ENCODE measurements around the gene CHRNA3. TPM values are rescaled to one million over a fixed set of nuclear protein-coding genes. Genes with fewer than 3 reads are reported as not detected.

CHRNA3 gene
- total RNA-seq, 1 donor from 2014 or later: 1.6 TPM

DNA sequence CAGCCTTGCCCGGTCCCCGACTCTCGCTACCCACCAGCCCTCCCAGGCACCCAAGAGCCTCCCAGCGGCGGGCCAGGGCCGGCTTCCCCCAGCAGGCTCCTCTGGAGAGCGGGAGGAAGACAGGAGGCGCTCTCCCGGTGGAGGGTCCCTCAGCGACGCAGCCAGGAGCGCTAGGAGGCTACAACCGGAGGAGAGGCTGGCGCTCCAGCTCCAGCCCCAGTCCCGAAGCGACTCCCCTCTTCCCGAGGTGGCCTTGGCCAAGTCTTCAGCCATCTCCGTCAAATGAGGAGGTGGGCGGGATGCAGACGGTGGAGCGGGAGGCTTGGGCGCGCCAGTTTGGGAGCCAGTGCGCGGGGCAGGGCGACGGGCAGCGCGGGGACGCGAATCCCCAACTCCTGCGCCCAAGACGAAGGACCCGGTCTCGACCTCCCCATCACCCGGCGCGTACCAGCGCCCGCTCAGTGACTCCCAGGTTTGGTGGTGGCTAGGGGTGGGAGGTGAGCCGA is 722 bp downstream of the CHRNA3 start:
- no peak overlapping the region for H3K27ac ChIP-seq
- no peaks in the 10 kb centered on the region for H3K9me3 ChIP-seq (ENCODE audit: low read depth)
- no peaks in the 10 kb centered on the region for H3K36me3 ChIP-seq
- Mint-ChIP-seq H3K27ac (no peak overlapping the region), H3K27me3 (ENCODE audit: insufficient read depth, low read depth) (peaks cover 37% of the 10 kb centered on the region), H3K9me3 (no peaks in the 10 kb centered on the region), H3K4me1 (peaks cover 10% of the 10 kb centered on the region), H3K4me3 (peak overlapping the region; percentile 78), H3K36me3 (no peaks in the 10 kb centered on the region)
- H3K4me3 ChIP-seq: peak overlapping the region; percentile 73
- no peaks in the 10 kb centered on the region for H3K4me1 ChIP-seq
- DNase-seq (ENCODE audit: low spot score): peak; percentile 84
- peak overlapping the region; percentile 99 for H2AFZ ChIP-seq (replicated peaks)
- H3K4me2 ChIP-seq: peak overlapping the region; percentile 96
- H3F3A ChIP-seq (ENCODE audit: low read depth): peaks cover 16% of the 10 kb centered on the region
- H3K9ac ChIP-seq: no peak overlapping the region
- H3K27me3 ChIP-seq: peaks cover 55% of the 10 kb centered on the region
- H4K20me1 ChIP-seq (ENCODE audit: low read depth): peaks cover 4% of the 10 kb centered on the region
- TF ChIP-seq EZH2 (IDR thresholded peaks at IDR 0.05) (peak; percentile 82), EZH2phosphoT487 (IDR thresholded peaks at IDR 0.05) (no peak), CTCF (IDR thresholded peaks at IDR 0.05) (peak; percentile 57)
- H3K79me2 ChIP-seq (ENCODE audit: low read depth): no peaks in the 10 kb centered on the region

GRCh38 chr15:78619022-78619950 is 1.5 kb downstream of the CHRNA3 start:
- peaks cover 37% of the 10 kb centered on the region for H3K27me3 Mint-ChIP-seq (ENCODE audit: insufficient read depth, low read depth)
- Histone ChIP-seq H3K4me2 (peak overlapping the region; percentile 96), H3K9ac (no peak overlapping the region), H3K27ac (no peak overlapping the region), H3K27me3 (peaks cover 55% of the 10 kb centered on the region), H3K9me3 (ENCODE audit: low read depth) (no peaks in the 10 kb centered on the region), H3K79me2 (ENCODE audit: low read depth) (no peaks in the 10 kb centered on the region), H3K36me3 (no peaks in the 10 kb centered on the region), H3F3A (ENCODE audit: low read depth) (peaks cover 16% of the 10 kb centered on the region), H3K4me3 (peak overlapping the region; percentile 73), H4K20me1 (ENCODE audit: low read depth) (peaks cover 4% of the 10 kb centered on the region), H2AFZ (replicated peaks) (peak overlapping the region; percentile 99), H3K4me1 (no peaks in the 10 kb centered on the region)
- H3K36me3 Mint-ChIP-seq: no peaks in the 10 kb centered on the region
- no peaks in the 10 kb centered on the region for H3K9me3 Mint-ChIP-seq
- peaks cover 10% of the 10 kb centered on the region for H3K4me1 Mint-ChIP-seq
- H3K27ac Mint-ChIP-seq: no peak overlapping the region
- peak; percentile 45 for DNase-seq (ENCODE audit: low spot score)
- TF ChIP-seq EZH2 (IDR thresholded peaks at IDR 0.05) (no peak), CTCF (IDR thresholded peaks at IDR 0.05) (no peak), EZH2phosphoT487 (IDR thresholded peaks at IDR 0.05) (no peak)
- H3K4me3 Mint-ChIP-seq: peak overlapping the region; percentile 78

- H3K9me3 ChIP-seq (ENCODE audit: low read depth): no peaks in the 10 kb centered on the region
- no peak overlapping the region for H3K4me3 ChIP-seq
- H3F3A ChIP-seq (ENCODE audit: low read depth): peaks cover 16% of the 10 kb centered on the region
- H3K36me3 ChIP-seq: no peaks in the 10 kb centered on the region
- H3K79me2 ChIP-seq (ENCODE audit: low read depth): no peaks in the 10 kb centered on the region
- Mint-ChIP-seq H3K4me1 (peaks cover 10% of the 10 kb centered on the region), H3K27me3 (ENCODE audit: insufficient read depth, low read depth) (peaks cover 37% of the 10 kb centered on the region), H3K36me3 (no peaks in the 10 kb centered on the region), H3K4me3 (peak overlapping the region; percentile 64), H3K9me3 (no peaks in the 10 kb centered on the region), H3K27ac (no peak overlapping the region)
- H3K9ac ChIP-seq: no peak overlapping the region
- H3K4me2 ChIP-seq: no peak overlapping the region
- H3K27ac ChIP-seq: no peak overlapping the region
- H3K27me3 ChIP-seq: peaks cover 50% of the 10 kb centered on the region
- H3K4me1 ChIP-seq: no peaks in the 10 kb centered on the region
- peak; percentile 90 for DNase-seq (ENCODE audit: low spot score)
- no peak for TF ChIP-seq EZH2phosphoT487 (IDR thresholded peaks at IDR 0.05)
- no peak for TF ChIP-seq EZH2 (IDR thresholded peaks at IDR 0.05)
- TF ChIP-seq CTCF (IDR thresholded peaks at IDR 0.05): peak; percentile 89
- H2AFZ ChIP-seq (replicated peaks): no peak overlapping the region
- H4K20me1 ChIP-seq (ENCODE audit: low read depth): peaks cover 4% of the 10 kb centered on the region
Measured at GRCh38 chr15:78618490-78618934, 2.3 kb downstream of the CHRNA3 start.

Measured in neural progenitor cell (in vitro differentiated cells).